ENCODE data around the gene MBNL2. TPM values are rescaled to one million over a fixed set of nuclear protein-coding genes. Genes with fewer than 3 reads are reported as not detected.

MBNL2 gene
- total and polyA plus RNA-seq, 2 experiments from 2014 or later = 46.7 to 79.5 TPM

DNA sequence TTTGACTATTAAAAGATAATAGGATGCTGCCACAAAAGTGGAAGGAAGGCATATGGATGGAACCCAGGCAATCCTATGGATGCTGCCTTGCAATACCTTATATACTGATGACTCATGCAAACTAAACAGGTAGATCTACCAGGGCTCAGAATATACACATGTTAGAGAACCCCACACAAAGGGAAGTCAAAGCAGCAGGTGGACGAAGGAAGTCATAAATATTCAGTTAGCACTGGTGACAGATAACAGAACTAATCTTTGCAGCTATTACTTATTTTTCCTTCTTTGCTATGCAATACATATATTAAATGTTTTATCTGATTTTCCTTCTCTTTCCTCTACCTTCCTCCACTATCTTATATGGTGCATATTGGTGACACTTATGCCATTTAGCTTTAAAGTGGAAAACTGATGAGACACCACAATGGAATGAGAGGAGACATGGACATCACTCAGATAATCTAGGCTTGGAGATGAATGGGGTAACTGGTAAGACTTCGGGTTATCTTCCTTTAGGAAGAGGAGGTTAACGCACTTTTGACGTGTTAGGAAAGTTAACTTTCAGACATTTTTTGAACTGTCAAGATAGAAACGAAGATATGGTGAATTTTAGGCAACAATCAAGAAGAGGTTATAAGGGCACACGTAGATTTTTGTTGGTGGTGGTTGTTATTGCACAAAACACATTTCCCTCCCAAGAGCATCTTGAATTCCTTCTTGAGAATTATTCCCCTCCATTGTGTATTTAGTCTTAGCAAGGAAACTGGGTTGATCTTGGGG lies 39.8 kb upstream of the MBNL2 start:
- H3K4me2 ChIP-seq (ENCODE audit: unreplicated experiment) = no peak overlapping the region
- no peaks in the 10 kb centered on the region for H3K36me3 ChIP-seq (ENCODE audit: low read depth)
- no peaks in the 10 kb centered on the region for H3F3A ChIP-seq (ENCODE audit: insufficient read depth)
- no peak for TF ChIP-seq EZH2phosphoT487 (IDR thresholded peaks at IDR 0.05; ENCODE audit: insufficient read depth, low read depth)
- TF ChIP-seq EZH2 (IDR thresholded peaks at IDR 0.05; ENCODE audit: insufficient read depth, poor library complexity, severe bottlenecking) = no peak
- no peak overlapping the region for H3K9ac ChIP-seq
- no peaks in the 10 kb centered on the region for H3K4me1 ChIP-seq (ENCODE audit: insufficient read depth)
- no peaks in the 10 kb centered on the region for H3K79me2 ChIP-seq (ENCODE audit: insufficient read depth)
- no peaks in the 10 kb centered on the region for H3K9me2 ChIP-seq (ENCODE audit: insufficient read depth)
- in situ Hi-C loops (cut with MboI) = no loop called here
- WGBS, 2 experiments (ENCODE audit: low coverage in 1 of 2, low lambda C conversion rate in 2 of 2, missing lambda C conversion rate in 2 of 2) = 71 to 73% methylated on average over 6 of the region's 6 CpGs
- no peak overlapping the region for H3K4me3 ChIP-seq
- no peak overlapping the region for H2AFZ ChIP-seq
- DNase-seq = no peak
- H3K9me3 ChIP-seq (ENCODE audit: low read depth) = no peaks in the 10 kb centered on the region
- no peak overlapping the region for H3K27ac ChIP-seq
- no peaks in the 10 kb centered on the region for H3K27me3 ChIP-seq (replicated peaks; ENCODE audit: insufficient read depth)
- H4K20me1 ChIP-seq (ENCODE audit: insufficient read depth) = no peaks in the 10 kb centered on the region

DNA sequence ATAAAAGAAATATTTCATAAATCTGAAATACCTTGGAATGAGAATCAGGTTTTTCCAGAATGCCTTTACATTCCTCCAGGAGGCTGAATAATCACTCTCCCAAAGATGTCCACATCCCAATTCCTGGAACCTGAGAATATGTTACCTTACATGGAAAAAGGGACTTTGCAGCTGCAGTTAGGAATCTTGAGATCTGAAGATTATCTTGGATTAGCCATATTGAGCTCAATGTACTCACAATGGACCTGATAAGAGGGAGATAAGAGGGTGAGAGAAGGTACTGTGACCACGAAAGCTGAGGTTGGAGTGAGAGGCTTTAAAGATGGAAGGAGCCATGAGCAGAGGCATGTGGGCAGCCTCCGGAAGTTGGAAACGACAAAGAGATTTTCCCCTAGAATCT lies 36.8 kb upstream of the MBNL2 start:
- Histone ChIP-seq H3K4me2 (ENCODE audit: unreplicated experiment) (no peak overlapping the region), H3K4me3 (no peak overlapping the region), H3K36me3 (ENCODE audit: low read depth) (no peaks in the 10 kb centered on the region), H2AFZ (no peak overlapping the region), H3K9ac (no peak overlapping the region), H3K9me2 (ENCODE audit: insufficient read depth) (no peaks in the 10 kb centered on the region), H3K9me3 (ENCODE audit: low read depth) (no peaks in the 10 kb centered on the region), H3K79me2 (ENCODE audit: insufficient read depth) (no peaks in the 10 kb centered on the region), H3K4me1 (ENCODE audit: insufficient read depth) (no peaks in the 10 kb centered on the region), H3F3A (ENCODE audit: insufficient read depth) (no peaks in the 10 kb centered on the region), H3K27me3 (replicated peaks; ENCODE audit: insufficient read depth) (no peaks in the 10 kb centered on the region), H3K27ac (no peak overlapping the region), H4K20me1 (ENCODE audit: insufficient read depth) (no peaks in the 10 kb centered on the region)
- no peak for TF ChIP-seq EZH2 (IDR thresholded peaks at IDR 0.05; ENCODE audit: insufficient read depth, poor library complexity, severe bottlenecking)
- TF ChIP-seq EZH2phosphoT487 (IDR thresholded peaks at IDR 0.05; ENCODE audit: insufficient read depth, low read depth) = no peak
- WGBS, 2 experiments (ENCODE audit: low coverage in 1 of 2, low lambda C conversion rate in 2 of 2, missing lambda C conversion rate in 2 of 2) = 83 to 88% methylated on average over 3 of the region's 3 CpGs
- DNase-seq = no peak
- in situ Hi-C loops (cut with MboI) = no loop called here

DNA sequence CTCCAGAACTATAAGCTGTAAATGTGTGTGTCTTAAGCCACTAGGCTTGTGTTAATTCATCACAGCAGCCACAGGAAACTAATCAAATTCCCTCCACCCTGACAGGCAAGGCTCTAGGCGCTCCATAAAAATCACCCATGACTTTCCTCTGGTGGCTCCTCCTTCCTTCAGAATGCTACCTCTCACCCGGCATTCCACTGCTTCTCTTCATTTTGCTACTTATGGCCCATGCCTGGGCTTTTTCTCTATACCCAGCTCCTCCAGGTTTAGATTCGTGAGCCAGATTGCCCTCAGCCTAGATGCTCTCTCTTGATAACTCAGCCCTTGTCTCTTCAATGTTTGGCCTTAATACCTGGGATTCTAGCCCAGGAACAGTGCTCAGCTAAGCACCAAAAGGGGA lies 36.4 kb upstream of the MBNL2 start:
- 56 to 68% methylated on average over 3 of the region's 3 CpGs for WGBS, 2 experiments (ENCODE audit: low coverage in 1 of 2, low lambda C conversion rate in 2 of 2, missing lambda C conversion rate in 2 of 2)
- in situ Hi-C loops (cut with MboI) = no loop called here
- Histone ChIP-seq H3K4me3 (no peak overlapping the region), H3K9me3 (ENCODE audit: low read depth) (no peaks in the 10 kb centered on the region), H2AFZ (no peak overlapping the region), H4K20me1 (ENCODE audit: insufficient read depth) (no peaks in the 10 kb centered on the region), H3K27me3 (replicated peaks; ENCODE audit: insufficient read depth) (no peaks in the 10 kb centered on the region), H3K36me3 (ENCODE audit: low read depth) (no peaks in the 10 kb centered on the region), H3K9ac (no peak overlapping the region), H3K4me1 (ENCODE audit: insufficient read depth) (no peaks in the 10 kb centered on the region), H3K79me2 (ENCODE audit: insufficient read depth) (no peaks in the 10 kb centered on the region), H3K4me2 (ENCODE audit: unreplicated experiment) (no peak overlapping the region), H3K27ac (no peak overlapping the region), H3K9me2 (ENCODE audit: insufficient read depth) (no peaks in the 10 kb centered on the region), H3F3A (ENCODE audit: insufficient read depth) (no peaks in the 10 kb centered on the region)
- no peak for DNase-seq
- no peak for TF ChIP-seq EZH2 (IDR thresholded peaks at IDR 0.05; ENCODE audit: insufficient read depth, poor library complexity, severe bottlenecking)
- no peak for TF ChIP-seq EZH2phosphoT487 (IDR thresholded peaks at IDR 0.05; ENCODE audit: insufficient read depth, low read depth)

DNA sequence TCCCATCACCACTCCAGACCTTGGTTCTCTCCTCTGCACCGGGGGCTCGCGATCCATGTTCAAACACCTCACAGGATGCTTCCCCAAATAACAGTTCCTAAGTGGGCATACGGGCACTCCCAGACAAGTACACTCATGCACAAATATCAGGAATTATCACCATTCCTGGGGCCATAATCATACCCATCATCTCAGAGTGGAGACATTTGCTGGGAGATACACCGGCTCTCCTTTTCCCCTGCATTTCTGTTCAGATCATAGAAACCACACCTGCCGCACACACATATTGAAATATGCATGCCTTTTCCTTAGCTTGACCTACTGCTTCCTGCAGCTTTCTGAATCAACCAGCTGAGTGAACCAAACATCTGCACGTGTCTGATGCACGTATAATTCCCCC lies 33.9 kb upstream of the MBNL2 start:
- 88 to 92% methylated on average over 8 of the region's 8 CpGs for WGBS, 2 experiments (ENCODE audit: low coverage in 1 of 2, low lambda C conversion rate in 2 of 2, missing lambda C conversion rate in 2 of 2)
- no peak overlapping the region for H3K4me3 ChIP-seq
- H3K27ac ChIP-seq = no peak overlapping the region
- no peaks in the 10 kb centered on the region for H3K79me2 ChIP-seq (ENCODE audit: insufficient read depth)
- H3K4me2 ChIP-seq (ENCODE audit: unreplicated experiment) = no peak overlapping the region
- no peaks in the 10 kb centered on the region for H3K9me2 ChIP-seq (ENCODE audit: insufficient read depth)
- H3F3A ChIP-seq (ENCODE audit: insufficient read depth) = no peaks in the 10 kb centered on the region
- H3K27me3 ChIP-seq (replicated peaks; ENCODE audit: insufficient read depth) = no peaks in the 10 kb centered on the region
- no peak overlapping the region for H3K9ac ChIP-seq
- H3K9me3 ChIP-seq (ENCODE audit: low read depth) = no peaks in the 10 kb centered on the region
- DNase-seq = no peak
- H3K36me3 ChIP-seq (ENCODE audit: low read depth) = no peaks in the 10 kb centered on the region
- H2AFZ ChIP-seq = no peak overlapping the region
- TF ChIP-seq EZH2phosphoT487 (IDR thresholded peaks at IDR 0.05; ENCODE audit: insufficient read depth, low read depth) (no peak), EZH2 (IDR thresholded peaks at IDR 0.05; ENCODE audit: insufficient read depth, poor library complexity, severe bottlenecking) (no peak)
- H3K4me1 ChIP-seq (ENCODE audit: insufficient read depth) = no peaks in the 10 kb centered on the region
- in situ Hi-C loops (cut with MboI) = no loop called here
- no peaks in the 10 kb centered on the region for H4K20me1 ChIP-seq (ENCODE audit: insufficient read depth)
